Testis (tissue), 2 donors: ENCODE data around the gene GMPPB.

Experiments
- POLR2A ChIP-seq: fragments of 450-650 bp; IDR thresholded peaks from one replicate; pipeline ENCODE4 v1.6.1; 2017; ENCODE audit warnings: antibody characterized with exemption, mild to moderate bottlenecking, moderate library complexity
- TF ChIP-seq, protein P1 (sequence below), 3 experiments: fragments of 450-650 bp in 2 of 3; fragments of 200-600 bp in 1 of 3; sonication (generic) in 1 of 3; IDR thresholded peaks; one replicate each; pipeline ENCODE4 v1.5.1; 2016 to 2019; ENCODE audit warnings: antibody characterized with exemption in 3 of 3, mild to moderate bottlenecking in 2 of 3, moderate library complexity in 1 of 3

DNA sequence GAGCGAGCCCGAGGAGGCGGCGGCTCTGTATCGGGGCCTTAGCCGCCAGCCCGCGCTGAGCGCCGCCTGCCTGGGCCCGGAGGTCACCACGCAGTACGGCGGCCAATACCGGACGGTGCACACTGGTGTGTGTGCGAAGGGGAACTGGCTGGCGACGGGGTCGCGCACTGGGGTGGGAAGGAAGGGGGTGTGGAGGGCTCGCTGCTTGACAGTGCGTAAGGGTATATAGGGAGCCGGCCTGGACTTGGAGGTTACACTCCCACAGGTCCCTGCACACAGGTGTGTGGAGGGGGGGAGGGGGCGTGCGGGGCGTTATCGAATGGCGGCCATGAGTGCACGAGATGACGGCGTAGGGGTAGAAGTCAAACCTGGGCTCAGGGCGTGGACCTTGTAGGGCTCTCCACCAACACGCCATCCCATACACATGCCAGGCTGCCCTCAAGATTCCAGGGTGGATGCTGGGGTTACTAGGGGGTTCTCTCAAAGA is 49.2 kb downstream of the GMPPB start:
- TF ChIP-seq, protein P1, sequence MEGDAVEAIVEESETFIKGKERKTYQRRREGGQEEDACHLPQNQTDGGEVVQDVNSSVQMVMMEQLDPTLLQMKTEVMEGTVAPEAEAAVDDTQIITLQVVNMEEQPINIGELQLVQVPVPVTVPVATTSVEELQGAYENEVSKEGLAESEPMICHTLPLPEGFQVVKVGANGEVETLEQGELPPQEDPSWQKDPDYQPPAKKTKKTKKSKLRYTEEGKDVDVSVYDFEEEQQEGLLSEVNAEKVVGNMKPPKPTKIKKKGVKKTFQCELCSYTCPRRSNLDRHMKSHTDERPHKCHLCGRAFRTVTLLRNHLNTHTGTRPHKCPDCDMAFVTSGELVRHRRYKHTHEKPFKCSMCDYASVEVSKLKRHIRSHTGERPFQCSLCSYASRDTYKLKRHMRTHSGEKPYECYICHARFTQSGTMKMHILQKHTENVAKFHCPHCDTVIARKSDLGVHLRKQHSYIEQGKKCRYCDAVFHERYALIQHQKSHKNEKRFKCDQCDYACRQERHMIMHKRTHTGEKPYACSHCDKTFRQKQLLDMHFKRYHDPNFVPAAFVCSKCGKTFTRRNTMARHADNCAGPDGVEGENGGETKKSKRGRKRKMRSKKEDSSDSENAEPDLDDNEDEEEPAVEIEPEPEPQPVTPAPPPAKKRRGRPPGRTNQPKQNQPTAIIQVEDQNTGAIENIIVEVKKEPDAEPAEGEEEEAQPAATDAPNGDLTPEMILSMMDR (IDR thresholded peaks at IDR 0.05): no peak
- no peak for TF ChIP-seq POLR2A
